ENCODE measurements around the gene SYTL2. TPM values are rescaled to one million over a fixed set of nuclear protein-coding genes. Genes with fewer than 3 reads are reported as not detected.
"Not testable (repeated sequence)": the region's sequence is repeated elsewhere in the genome, so short reads cannot be mapped to it uniquely, and the experiment has no call there.

SYTL2 gene
- total RNA-seq, 4 donors from 2014 or later: 21.9 to 71.2 (median 28.8) TPM

DNA sequence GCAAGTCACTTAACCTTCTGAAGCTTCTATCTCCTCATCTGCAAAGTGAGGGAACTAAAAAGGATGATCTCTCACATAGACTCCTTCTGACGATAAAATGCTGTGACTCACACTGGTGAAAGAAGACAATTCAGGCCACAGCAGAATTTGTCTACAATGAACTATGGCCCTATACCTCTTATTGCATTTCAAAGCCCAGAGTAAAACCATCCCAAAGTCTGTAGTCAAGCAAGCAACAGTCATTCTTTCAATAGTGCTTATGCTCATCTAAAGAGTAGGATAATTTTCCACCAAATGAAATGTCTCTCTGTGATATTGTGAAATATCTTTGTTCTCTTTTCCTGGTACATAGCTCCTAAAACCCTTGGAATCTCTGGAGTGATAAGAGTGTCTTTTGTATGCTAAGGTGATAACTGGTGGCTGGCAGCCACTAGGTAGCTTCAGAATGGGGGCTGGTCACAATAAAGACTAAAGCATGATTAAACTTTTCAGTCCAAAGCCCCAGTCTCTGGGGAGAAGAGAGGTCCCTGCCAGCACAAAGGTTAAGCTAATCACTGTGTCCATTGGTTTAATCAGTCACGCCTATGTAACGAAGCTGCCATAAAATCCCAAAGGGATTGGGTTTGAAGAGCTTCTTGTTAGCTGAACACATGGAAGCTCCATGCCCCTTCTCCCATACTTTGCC lies 30.8 kb downstream of the SYTL2 start:
- Histone ChIP-seq H3K36me3 (no peaks in the 10 kb centered on the region), H3K9me3 (peaks cover 0 to 13% (median 0%) of the 10 kb centered on the region in 4 donors), H3K4me1 (no peaks in the 10 kb centered on the region), H3K27me3 (no peaks in the 10 kb centered on the region), H3K27ac (no peak overlapping the region), H3K4me3 (no peak overlapping the region)
- no peak for TF ChIP-seq POLR2A (IDR thresholded peaks at IDR 0.05)
- no peak for TF ChIP-seq EP300 (IDR thresholded peaks at IDR 0.05)
- TF ChIP-seq, protein P1, sequence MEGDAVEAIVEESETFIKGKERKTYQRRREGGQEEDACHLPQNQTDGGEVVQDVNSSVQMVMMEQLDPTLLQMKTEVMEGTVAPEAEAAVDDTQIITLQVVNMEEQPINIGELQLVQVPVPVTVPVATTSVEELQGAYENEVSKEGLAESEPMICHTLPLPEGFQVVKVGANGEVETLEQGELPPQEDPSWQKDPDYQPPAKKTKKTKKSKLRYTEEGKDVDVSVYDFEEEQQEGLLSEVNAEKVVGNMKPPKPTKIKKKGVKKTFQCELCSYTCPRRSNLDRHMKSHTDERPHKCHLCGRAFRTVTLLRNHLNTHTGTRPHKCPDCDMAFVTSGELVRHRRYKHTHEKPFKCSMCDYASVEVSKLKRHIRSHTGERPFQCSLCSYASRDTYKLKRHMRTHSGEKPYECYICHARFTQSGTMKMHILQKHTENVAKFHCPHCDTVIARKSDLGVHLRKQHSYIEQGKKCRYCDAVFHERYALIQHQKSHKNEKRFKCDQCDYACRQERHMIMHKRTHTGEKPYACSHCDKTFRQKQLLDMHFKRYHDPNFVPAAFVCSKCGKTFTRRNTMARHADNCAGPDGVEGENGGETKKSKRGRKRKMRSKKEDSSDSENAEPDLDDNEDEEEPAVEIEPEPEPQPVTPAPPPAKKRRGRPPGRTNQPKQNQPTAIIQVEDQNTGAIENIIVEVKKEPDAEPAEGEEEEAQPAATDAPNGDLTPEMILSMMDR (IDR thresholded peaks at IDR 0.05): no peak
- 54 to 57% methylated on average over 3 of the region's 3 CpGs for WGBS, 2 donors
- no peak for DNase-seq (ENCODE audit: low spot score in 2 of 2)

DNA sequence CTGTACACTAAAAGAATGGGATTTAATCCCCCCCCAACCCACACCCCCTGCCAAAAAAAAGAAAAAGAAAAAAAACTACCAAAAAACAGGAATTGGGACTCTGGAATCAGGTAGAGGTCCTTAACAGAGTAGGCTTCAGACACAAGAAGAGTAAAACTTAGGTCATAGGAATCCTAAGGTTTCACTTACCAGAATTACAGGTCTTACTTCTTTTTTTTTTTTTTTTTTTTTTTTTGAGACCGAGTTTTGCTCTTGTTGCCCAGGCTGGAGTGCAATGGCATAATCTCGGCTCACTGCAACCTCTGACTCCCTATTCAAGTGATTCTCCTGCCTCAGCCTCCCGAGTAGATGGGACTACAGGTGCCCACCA lies 33.4 kb downstream of the SYTL2 start:
- H3K4me1 ChIP-seq; H3K4me3 ChIP-seq; H3K27ac ChIP-seq; H3K9me3 ChIP-seq; DNase-seq (ENCODE audit: low spot score in 2 of 2); H3K27me3 ChIP-seq; H3K36me3 ChIP-seq: not testable (repeated sequence)
- 89 to 94% methylated on average over 3 of the region's 3 CpGs for WGBS, 2 donors

DNA sequence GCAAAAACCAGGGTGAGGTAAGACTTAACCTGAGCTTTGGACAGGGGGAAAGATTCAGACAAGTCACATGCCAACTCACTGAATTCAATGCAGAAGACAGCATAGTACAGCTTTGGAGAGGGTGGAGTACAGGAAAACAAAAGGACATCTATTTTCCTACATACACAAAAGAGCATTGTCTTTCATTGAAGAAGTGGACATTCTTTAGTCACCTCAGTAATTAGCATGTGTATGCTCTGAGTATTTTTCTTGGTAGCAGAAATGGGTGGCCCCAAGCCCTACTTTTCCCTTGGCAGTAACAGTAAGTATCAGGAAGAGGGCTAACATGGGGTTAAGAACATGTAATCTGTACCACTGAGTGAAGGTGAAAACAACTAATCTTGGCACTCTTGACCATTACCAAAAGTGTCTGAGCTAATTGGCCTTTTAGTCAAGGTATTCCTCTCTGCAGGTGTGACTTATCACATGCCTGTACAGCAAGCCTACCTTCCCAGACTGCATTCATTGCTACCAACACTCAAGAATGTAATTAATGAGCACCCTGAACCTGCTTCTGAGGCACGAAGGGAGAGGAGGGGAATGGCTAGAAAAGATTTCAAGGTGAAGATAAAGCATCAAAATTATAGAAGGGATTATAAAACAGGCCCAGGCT lies 33.9 kb downstream of the SYTL2 start:
- DNase-seq (ENCODE audit: low spot score in 2 of 2): no peak

GRCh38 chr11:85774256-85775101 lies 36.5 kb downstream of the SYTL2 start:
- Histone ChIP-seq H3K9me3 (peaks cover 0 to 5% (median 0%) of the 10 kb centered on the region in 4 donors), H3K27ac (no peak overlapping the region), H3K4me1 (no peaks in the 10 kb centered on the region), H3K27me3 (no peaks in the 10 kb centered on the region), H3K4me3 (no peak overlapping the region), H3K36me3 (no peaks in the 10 kb centered on the region)
- WGBS, 2 donors: 72 to 75% methylated on average over 4 of the region's 4 CpGs
- TF ChIP-seq EP300 (IDR thresholded peaks at IDR 0.05) (no peak), POLR2A (IDR thresholded peaks at IDR 0.05) (no peak)
- TF ChIP-seq, protein P1 (IDR thresholded peaks at IDR 0.05): no peak
- no peak for DNase-seq (ENCODE audit: low spot score in 2 of 2)

More for the DNA sequence above, 33.9 kb downstream of the SYTL2 start:
- 39 to 62% methylated on average over 1 of the region's 1 CpG for WGBS, 2 donors
- H3K9me3 ChIP-seq: peaks cover 0 to 1% (median 0%) of the 10 kb centered on the region in 4 donors
- no peaks in the 10 kb centered on the region for H3K4me1 ChIP-seq
- H3K36me3 ChIP-seq: no peaks in the 10 kb centered on the region
- TF ChIP-seq POLR2A (IDR thresholded peaks at IDR 0.05) (no peak), EP300 (IDR thresholded peaks at IDR 0.05) (no peak)
- TF ChIP-seq, protein P1 (IDR thresholded peaks at IDR 0.05): no peak
- no peak overlapping the region for H3K4me3 ChIP-seq
- no peaks in the 10 kb centered on the region for H3K27me3 ChIP-seq
- no peak overlapping the region for H3K27ac ChIP-seq

DNA sequence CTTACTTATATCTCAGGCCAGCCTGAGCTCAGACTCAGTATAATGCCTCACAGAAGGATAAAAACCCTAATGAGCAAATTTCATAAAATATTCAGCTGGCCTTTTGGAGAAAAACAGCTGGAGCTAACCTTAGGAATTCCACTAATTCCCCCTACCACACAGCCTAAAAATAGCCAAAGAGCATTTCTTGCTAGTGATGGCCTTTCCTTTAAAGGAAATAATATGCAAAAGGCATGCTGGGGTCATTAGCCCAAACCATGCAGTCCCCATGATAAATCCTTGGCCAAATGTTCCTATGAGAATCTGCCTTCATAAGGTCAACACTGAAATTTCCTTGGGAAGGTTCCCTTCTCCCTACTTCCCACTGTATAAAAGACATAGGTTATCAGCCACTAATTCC lies 38.2 kb downstream of the SYTL2 start:
- Histone ChIP-seq H3K4me1 (no peaks in the 10 kb centered on the region), H3K4me3 (no peak overlapping the region), H3K36me3 (no peaks in the 10 kb centered on the region), H3K9me3 (peaks cover 0 to 6% (median 0%) of the 10 kb centered on the region in 4 donors), H3K27me3 (no peaks in the 10 kb centered on the region), H3K27ac (peak overlapping the region in 1 of 4 donors; percentile 41)
- no peak for DNase-seq (ENCODE audit: low spot score in 2 of 2)
- TF ChIP-seq POLR2A (IDR thresholded peaks at IDR 0.05) (no peak), EP300 (IDR thresholded peaks at IDR 0.05) (no peak)
- TF ChIP-seq, protein P1 (IDR thresholded peaks at IDR 0.05): no peak

All from tibial nerve (tissue), 4 donors.